Stimulated activated CD8-positive, alpha-beta memory T cell treated with anti-CD3 and anti-CD28 coated beads, Interleukin-4, amount 100 ng/mL, for 48 hours (primary cell): ENCODE results near the gene CTNNA3.

ENCODE experiments used
- DNase-seq: peaks from one replicate; pipeline ENCODE4 v3.0.0-alpha.2; 2020

Gene CTNNA3

GRCh38 chr10:67664942-67665341 is 31.1 kb downstream of the CTNNA3 start:
- no peak for DNase-seq

GRCh38 chr10:67663449-67664087 is 32.4 kb downstream of the CTNNA3 start:
- no peak for DNase-seq

GRCh38 chr10:67662415-67662814 is 33.6 kb downstream of the CTNNA3 start:
- DNase-seq: no peak

- DNase-seq: no peak
These were observed 36.5 kb downstream of the CTNNA3 start for GRCh38 chr10:67659497-67659896.

GRCh38 chr10:67657775-67658174 is 38.2 kb downstream of the CTNNA3 start:
- no peak for DNase-seq

GRCh38 chr10:67650558-67650957 is 45.4 kb downstream of the CTNNA3 start:
- no peak for DNase-seq

GRCh38 chr10:67648613-67649229 is 47.3 kb downstream of the CTNNA3 start:
- no peak for DNase-seq

- DNase-seq: no peak
These were observed 65.1 kb downstream of the CTNNA3 start for GRCh38 chr10:67630904-67631303.

GRCh38 chr10:67629461-67629971 is 66.5 kb downstream of the CTNNA3 start:
- DNase-seq: no peak

GRCh38 chr10:67622984-67623383 is 73.0 kb downstream of the CTNNA3 start:
- DNase-seq: no peak

GRCh38 chr10:67622511-67622910 is 73.5 kb downstream of the CTNNA3 start:
- DNase-seq: no peak

- no peak for DNase-seq
These were observed 74.2 kb downstream of the CTNNA3 start for GRCh38 chr10:67621834-67622233.

- DNase-seq: no peak
These were observed 77.9 kb downstream of the CTNNA3 start for GRCh38 chr10:67618116-67618515.

- peak; percentile 59 for DNase-seq
These were observed 83.1 kb downstream of the CTNNA3 start for GRCh38 chr10:67612577-67613537.

- no peak for DNase-seq
These were observed 83.8 kb downstream of the CTNNA3 start for GRCh38 chr10:67612176-67612575.

- DNase-seq: no peak
These were observed 85.8 kb downstream of the CTNNA3 start for GRCh38 chr10:67609996-67610793.

GRCh38 chr10:67608001-67608400 is 88.0 kb downstream of the CTNNA3 start:
- DNase-seq: no peak

GRCh38 chr10:67607472-67607871 is 88.5 kb downstream of the CTNNA3 start:
- DNase-seq: no peak

- no peak for DNase-seq
These were observed 89.4 kb downstream of the CTNNA3 start for GRCh38 chr10:67606572-67606971.

- no peak for DNase-seq
These were observed 92.3 kb downstream of the CTNNA3 start for GRCh38 chr10:67603701-67604100.

- no peak for DNase-seq
These were observed 92.9 kb downstream of the CTNNA3 start for GRCh38 chr10:67603086-67603485.

GRCh38 chr10:67602268-67602950 is 93.6 kb downstream of the CTNNA3 start:
- DNase-seq: no peak
